Measurements from ENCODE around the gene RPL13. TPM values are rescaled to one million over a fixed set of nuclear protein-coding genes. Genes with fewer than 3 reads are reported as not detected.

The RPL13 gene
- total and polyA plus RNA-seq, 9 of the 15 experiments (the other 6 are each of a cell fraction or from before 2014, with no cell fraction given) = 227 to 6,042 (median 1,633) TPM

DNA sequence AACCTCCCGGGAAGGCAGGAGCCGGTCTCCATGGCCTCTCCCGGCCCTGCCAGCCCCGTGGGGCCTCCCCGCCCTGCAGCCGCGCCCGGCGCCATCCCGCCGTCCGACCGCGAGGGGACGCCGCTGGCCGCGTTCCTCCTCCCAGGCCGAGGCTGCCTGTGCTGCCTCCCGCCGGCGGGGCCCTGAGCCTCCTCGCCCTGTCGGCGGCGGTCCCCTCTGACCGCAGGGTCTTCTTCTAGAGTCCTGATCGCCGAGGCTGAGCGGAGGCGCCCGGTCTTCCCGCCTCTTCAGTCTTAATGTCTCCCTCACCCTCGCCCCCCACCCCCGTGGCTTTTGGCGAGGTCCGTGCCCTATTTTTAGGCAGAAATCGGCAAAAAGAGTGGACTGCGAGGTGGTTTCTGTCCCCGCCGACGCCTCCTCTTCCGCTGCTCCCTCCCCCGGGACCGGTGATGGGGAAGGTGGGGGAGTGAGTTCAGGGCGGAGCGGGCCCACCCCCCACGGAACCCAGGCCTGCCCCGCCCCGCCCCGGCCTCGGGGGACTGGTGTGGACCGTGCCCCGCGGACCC is 14.3 kb downstream of the RPL13 start (continued):
- TF ChIP-seq CHD1 (IDR thresholded peaks at IDR 0.05; ENCODE audit: low read length) (peak; percentile 22), MXI1 (IDR thresholded peaks at IDR 0.05; ENCODE audit: low read depth, low read length) (no peak), ZNF175 (CRISPR knock-in tag; IDR thresholded peaks at IDR 0.05; ENCODE audit: low read depth) (no peak), HDGF (IDR thresholded peaks at IDR 0.05) (no peak), ESRRB (CRISPR knock-in tag; IDR thresholded peaks at IDR 0.05; ENCODE audit: borderline replicate concordance) (no peak), ZNF830 (CRISPR knock-in tag; IDR thresholded peaks at IDR 0.05) (no peak), ARHGAP35 (IDR thresholded peaks at IDR 0.05; ENCODE audit: partially characterized antibody) (no peak), MCM7 (IDR thresholded peaks at IDR 0.05) (no peak), ZBTB7A (IDR thresholded peaks at IDR 0.05; ENCODE audit: borderline replicate concordance, control insufficient read depth, low read depth, low read length) (peak; percentile 93; the same call in 1 of the 2 replicates), PHTF2 (CRISPR knock-in tag; IDR thresholded peaks at IDR 0.05) (no peak), PHF8 (IDR thresholded peaks at IDR 0.05; ENCODE audit: borderline replicate concordance, low read length) (peak; percentile 63; the same call in 1 of the 2 replicates), KDM1A (IDR thresholded peaks at IDR 0.05) (peak in 1 of 2 experiments; percentile 62; a peak in 1 of 4 replicates), HEY1 (CRISPR knock-in tag; IDR thresholded peaks at IDR 0.05; ENCODE audit: borderline replicate concordance) (no peak), NFE2L1 (tag; IDR thresholded peaks at IDR 0.05; ENCODE audit: borderline replicate concordance, low read depth) (no peak), GATAD2B (IDR thresholded peaks at IDR 0.05; ENCODE audit: borderline replicate concordance) (peak; percentile 55; the same call in 1 of the 2 replicates), FOS (IDR thresholded peaks at IDR 0.05; ENCODE audit: extremely low read depth, insufficient read length) (no peak), BRCA1 (IDR thresholded peaks at IDR 0.05) (no peak), BRCA1 (CRISPR knock-in tag; IDR thresholded peaks at IDR 0.05) (0 out of 2 replicates have a peak, but pooled peaks have one; percentile 7), GABPB2 (CRISPR knock-in tag; conservative IDR thresholded peaks at IDR 0.05) (no peak), PYGO2 (tag; IDR thresholded peaks at IDR 0.05) (no peak)
- TF ChIP-seq, protein P1, sequence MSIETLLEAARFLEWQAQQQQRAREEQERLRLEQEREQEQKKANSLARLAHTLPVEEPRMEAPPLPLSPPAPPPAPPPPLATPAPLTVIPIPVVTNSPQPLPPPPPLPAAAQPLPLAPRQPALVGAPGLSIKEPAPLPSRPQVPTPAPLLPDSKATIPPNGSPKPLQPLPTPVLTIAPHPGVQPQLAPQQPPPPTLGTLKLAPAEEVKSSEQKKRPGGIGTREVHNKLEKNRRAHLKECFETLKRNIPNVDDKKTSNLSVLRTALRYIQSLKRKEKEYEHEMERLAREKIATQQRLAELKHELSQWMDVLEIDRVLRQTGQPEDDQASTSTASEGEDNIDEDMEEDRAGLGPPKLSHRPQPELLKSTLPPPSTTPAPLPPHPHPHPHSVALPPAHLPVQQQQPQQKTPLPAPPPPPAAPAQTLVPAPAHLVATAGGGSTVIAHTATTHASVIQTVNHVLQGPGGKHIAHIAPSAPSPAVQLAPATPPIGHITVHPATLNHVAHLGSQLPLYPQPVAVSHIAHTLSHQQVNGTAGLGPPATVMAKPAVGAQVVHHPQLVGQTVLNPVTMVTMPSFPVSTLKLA (conservative IDR thresholded peaks at IDR 0.05) = peak; percentile 22 to 63; a peak in 2 of 4 replicates
- TF ChIP-seq, protein P2, sequence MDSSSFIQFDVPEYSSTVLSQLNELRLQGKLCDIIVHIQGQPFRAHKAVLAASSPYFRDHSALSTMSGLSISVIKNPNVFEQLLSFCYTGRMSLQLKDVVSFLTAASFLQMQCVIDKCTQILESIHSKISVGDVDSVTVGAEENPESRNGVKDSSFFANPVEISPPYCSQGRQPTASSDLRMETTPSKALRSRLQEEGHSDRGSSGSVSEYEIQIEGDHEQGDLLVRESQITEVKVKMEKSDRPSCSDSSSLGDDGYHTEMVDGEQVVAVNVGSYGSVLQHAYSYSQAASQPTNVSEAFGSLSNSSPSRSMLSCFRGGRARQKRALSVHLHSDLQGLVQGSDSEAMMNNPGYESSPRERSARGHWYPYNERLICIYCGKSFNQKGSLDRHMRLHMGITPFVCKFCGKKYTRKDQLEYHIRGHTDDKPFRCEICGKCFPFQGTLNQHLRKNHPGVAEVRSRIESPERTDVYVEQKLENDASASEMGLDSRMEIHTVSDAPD (CRISPR knock-in tag; IDR thresholded peaks at IDR 0.05) = no peak
- TF ChIP-seq, protein P3, sequence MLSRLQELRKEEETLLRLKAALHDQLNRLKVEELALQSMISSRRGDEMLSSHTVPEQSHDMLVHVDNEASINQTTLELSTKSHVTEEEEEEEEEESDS (CRISPR knock-in tag; IDR thresholded peaks at IDR 0.05) = no peak
- TF ChIP-seq, protein P4, sequence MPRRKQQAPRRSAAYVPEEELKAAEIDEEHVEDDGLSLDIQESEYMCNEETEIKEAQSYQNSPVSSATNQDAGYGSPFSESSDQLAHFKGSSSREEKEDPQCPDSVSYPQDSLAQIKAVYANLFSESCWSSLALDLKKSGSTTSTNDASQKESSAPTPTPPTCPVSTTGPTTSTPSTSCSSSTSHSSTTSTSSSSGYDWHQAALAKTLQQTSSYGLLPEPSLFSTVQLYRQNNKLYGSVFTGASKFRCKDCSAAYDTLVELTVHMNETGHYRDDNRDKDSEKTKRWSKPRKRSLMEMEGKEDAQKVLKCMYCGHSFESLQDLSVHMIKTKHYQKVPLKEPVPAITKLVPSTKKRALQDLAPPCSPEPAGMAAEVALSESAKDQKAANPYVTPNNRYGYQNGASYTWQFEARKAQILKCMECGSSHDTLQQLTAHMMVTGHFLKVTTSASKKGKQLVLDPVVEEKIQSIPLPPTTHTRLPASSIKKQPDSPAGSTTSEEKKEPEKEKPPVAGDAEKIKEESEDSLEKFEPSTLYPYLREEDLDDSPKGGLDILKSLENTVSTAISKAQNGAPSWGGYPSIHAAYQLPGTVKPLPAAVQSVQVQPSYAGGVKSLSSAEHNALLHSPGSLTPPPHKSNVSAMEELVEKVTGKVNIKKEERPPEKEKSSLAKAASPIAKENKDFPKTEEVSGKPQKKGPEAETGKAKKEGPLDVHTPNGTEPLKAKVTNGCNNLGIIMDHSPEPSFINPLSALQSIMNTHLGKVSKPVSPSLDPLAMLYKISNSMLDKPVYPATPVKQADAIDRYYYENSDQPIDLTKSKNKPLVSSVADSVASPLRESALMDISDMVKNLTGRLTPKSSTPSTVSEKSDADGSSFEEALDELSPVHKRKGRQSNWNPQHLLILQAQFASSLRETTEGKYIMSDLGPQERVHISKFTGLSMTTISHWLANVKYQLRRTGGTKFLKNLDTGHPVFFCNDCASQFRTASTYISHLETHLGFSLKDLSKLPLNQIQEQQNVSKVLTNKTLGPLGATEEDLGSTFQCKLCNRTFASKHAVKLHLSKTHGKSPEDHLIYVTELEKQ (CRISPR knock-in tag; IDR thresholded peaks at IDR 0.05) = no peak
